IPS-15b (cell line): ENCODE results near the gene HOTAIR.
A peak's percentile ranks its signal among the peaks of the same experiment; 100 is the strongest.

Source experiments
- H3K27me3 ChIP-seq: one replicate; pipeline ENCODE4 v1.6.1; 2013; ENCODE audit warnings: low read length; ENCODE audit not compliant: control insufficient read depth, insufficient read depth
- H3K36me3 ChIP-seq: one replicate; pipeline ENCODE4 v1.6.1; 2013; ENCODE audit warnings: low read length; ENCODE audit not compliant: control insufficient read depth, insufficient read depth
- H3K4me1 ChIP-seq: one replicate; pipeline ENCODE4 v1.6.1; 2013; ENCODE audit warnings: mild to moderate bottlenecking, low read length; ENCODE audit not compliant: control insufficient read depth, insufficient read depth
- H3K4me3 ChIP-seq: one replicate; pipeline ENCODE4 v1.5.1; 2013; ENCODE audit warnings: low read depth, low read length
- H3K9ac ChIP-seq: one replicate; pipeline ENCODE4 v1.6.1; 2013; ENCODE audit warnings: low read depth, mild to moderate bottlenecking, low read length
- H3K9me3 ChIP-seq: one replicate; pipeline ENCODE4 v1.6.1; 2013; ENCODE audit warnings: mild to moderate bottlenecking, low read length; ENCODE audit not compliant: control insufficient read depth, insufficient read depth

Gene HOTAIR

DNA sequence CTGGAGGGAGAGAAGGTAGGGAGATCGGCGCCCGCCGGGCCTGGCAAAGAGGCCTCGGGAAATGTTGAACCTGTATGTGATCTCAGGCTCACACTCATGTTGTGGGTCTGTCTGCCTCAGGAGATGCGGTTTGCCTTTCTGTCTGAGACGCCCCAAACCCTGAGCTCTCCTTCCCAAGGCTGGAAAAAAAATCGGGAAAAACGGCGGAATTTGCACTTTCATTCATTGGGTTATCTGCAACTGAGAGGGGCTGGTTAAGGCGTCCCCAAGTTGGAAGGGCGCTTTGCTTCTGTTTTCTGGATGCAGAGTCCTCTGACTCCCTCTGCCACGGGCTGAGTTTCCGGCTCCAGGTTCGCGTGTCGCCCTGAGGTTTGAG is 20.2 kb upstream of the HOTAIR start:
- Histone ChIP-seq H3K4me1 (no peaks in the 10 kb centered on the region), H3K9ac (no peak overlapping the region), H3K9me3 (no peaks in the 10 kb centered on the region), H3K36me3 (no peaks in the 10 kb centered on the region), H3K4me3 (peak overlapping the region; percentile 32), H3K27me3 (peaks cover 100% of the 10 kb centered on the region)

DNA sequence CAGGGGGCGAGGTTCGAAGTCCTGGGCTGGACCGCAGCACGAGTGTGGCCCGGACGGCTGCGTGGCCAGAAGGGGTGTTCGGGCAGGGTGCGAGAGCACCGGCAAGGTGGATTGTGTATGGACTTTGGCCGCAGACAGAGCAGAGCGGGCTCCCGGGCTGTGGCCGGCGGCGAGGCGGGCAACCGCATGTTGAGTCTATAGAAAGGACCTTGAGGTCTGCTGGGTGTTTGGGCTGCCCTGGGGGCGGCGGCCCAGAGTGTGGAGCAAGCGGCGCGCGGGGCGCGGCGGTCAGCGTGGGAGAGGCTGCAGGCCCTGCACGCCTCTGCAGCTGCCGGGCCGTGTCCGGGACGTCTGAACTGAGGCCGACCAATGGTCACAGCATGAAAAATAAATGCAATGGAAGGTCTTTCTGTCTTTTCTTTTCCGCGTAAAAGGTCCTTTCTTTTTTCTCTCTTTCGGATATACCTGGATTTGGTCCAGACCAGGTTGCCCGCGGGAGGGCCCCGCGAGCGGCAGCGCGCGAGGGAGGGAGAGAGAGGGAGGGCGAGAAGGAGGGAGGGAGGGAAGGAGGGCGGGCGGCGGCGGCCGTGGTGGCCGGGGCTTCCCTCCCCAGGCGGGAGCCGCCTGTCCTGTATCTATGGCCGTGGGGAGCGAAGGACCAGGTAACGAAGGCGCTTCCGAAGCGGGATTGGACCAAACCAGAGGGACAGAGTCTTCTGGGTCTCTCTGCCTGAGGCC is 19.7 kb upstream of the HOTAIR start:
- no peaks in the 10 kb centered on the region for H3K4me1 ChIP-seq
- peaks cover 100% of the 10 kb centered on the region for H3K27me3 ChIP-seq
- no peak overlapping the region for H3K9ac ChIP-seq
- no peaks in the 10 kb centered on the region for H3K36me3 ChIP-seq
- H3K9me3 ChIP-seq: no peaks in the 10 kb centered on the region
- no peak overlapping the region for H3K4me3 ChIP-seq

DNA sequence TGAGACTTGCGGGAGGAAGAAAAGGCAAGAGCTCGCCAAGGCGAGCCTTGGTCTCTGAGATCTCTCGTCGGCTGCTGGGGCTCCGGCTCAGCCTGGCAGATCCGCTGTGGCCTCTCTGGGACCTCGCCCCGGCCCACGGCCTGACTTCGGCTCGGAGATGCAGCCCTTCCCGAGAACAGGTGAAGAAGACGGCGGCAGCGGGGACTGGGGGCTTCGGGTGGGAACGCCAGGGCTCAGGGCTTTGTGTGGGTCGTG is 19.2 kb upstream of the HOTAIR start:
- H3K27me3 ChIP-seq: peaks cover 100% of the 10 kb centered on the region
- H3K4me1 ChIP-seq: no peaks in the 10 kb centered on the region
- no peaks in the 10 kb centered on the region for H3K9me3 ChIP-seq
- peak overlapping the region; percentile 5 for H3K4me3 ChIP-seq
- no peaks in the 10 kb centered on the region for H3K36me3 ChIP-seq
- H3K9ac ChIP-seq: no peak overlapping the region

DNA sequence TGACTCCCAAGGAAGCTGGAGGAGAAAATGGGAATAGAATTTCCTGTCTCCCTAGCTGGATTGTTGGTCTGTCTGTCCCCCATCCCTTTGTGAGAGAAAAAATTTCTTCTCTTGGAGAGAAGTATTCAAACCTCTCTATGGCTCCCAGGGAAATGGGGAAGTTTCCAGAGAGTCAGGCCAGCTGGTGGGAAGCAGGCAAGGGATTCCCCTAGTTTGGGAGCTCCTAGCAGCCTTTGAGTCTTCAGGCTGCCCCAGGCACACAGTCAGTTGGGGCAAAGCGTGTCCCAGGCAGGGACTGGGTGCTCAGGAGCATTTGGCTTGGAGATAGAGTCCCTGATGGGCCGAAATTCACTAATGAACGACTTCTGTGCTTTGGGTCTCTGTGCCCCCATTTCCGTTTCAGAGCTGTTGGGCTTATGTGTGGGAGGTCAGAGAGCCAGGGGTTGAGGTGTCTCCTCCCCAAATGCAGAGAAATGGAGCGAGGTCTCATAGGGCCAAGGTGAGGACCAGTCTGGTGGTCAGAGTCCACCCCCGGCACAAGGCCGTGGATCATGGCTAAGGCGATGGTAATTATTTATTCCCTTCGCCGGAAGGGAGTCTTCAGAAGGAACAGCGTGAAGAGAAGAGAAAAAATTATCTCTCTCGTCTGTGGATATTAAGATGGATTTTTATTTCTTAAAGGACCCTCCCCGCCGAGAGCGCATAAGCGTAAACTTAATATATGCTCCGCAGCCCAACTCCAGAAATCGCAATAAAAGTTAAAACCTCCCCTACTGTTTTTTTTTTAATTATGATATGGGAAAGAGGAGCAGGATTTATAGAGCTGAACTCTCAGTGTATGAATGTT is 18.6 kb upstream of the HOTAIR start:
- no peaks in the 10 kb centered on the region for H3K9me3 ChIP-seq
- no peaks in the 10 kb centered on the region for H3K36me3 ChIP-seq
- H3K9ac ChIP-seq: no peak overlapping the region
- H3K27me3 ChIP-seq: peaks cover 100% of the 10 kb centered on the region
- H3K4me1 ChIP-seq: no peaks in the 10 kb centered on the region
- H3K4me3 ChIP-seq: peak overlapping the region; percentile 18

DNA sequence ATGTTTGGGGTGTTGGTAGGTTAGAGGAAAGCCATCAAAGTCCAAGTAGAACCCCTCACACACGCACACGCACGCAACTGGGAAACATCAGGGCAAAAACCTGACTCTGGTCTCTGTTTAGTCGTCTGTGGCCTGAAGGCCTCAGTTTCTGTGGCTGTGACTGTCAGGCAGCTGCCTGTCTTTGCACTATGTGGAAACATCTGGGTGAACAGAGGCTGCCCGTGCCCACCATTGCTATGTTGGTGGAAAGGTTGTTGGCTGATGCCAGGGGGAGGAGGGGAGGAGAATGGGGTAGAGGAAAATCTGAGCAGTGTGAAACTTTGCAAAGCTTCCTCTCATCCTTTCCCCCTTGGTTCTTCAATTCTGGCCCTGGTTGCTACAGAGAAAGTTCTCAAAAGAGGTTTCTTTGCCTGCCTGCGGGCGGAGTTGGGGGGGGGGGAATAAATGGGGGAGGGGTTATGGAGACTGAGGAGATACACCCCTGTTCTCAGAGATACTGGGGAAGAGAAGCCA is 17.7 kb upstream of the HOTAIR start:
- Histone ChIP-seq H3K9ac (no peak overlapping the region), H3K9me3 (no peaks in the 10 kb centered on the region), H3K27me3 (peaks cover 100% of the 10 kb centered on the region), H3K36me3 (no peaks in the 10 kb centered on the region), H3K4me3 (peak overlapping the region; percentile 26), H3K4me1 (no peaks in the 10 kb centered on the region)

DNA sequence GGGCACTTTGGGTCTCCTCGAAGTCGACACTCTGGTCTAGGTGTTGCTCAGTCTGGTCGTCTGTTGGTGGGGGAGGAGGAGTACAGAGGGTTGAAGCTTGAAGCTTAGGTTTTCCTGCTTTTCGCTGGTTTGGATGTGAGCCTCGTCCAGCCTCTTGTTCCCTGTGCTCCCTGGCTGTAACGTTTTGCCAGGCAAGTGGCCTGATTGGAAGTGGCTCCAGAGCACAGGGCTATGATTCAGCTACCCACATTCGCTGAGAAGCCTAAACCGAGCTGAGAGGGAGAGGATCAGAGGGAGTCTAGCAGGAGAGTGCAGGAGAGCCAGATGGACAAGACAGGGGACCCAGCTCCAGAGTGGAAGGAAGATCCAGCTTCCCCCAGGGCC is 16.3 kb upstream of the HOTAIR start:
- Histone ChIP-seq H3K9ac (no peak overlapping the region), H3K9me3 (no peaks in the 10 kb centered on the region), H3K4me3 (peak overlapping the region; percentile 30), H3K36me3 (no peaks in the 10 kb centered on the region), H3K27me3 (peaks cover 100% of the 10 kb centered on the region), H3K4me1 (no peaks in the 10 kb centered on the region)

DNA sequence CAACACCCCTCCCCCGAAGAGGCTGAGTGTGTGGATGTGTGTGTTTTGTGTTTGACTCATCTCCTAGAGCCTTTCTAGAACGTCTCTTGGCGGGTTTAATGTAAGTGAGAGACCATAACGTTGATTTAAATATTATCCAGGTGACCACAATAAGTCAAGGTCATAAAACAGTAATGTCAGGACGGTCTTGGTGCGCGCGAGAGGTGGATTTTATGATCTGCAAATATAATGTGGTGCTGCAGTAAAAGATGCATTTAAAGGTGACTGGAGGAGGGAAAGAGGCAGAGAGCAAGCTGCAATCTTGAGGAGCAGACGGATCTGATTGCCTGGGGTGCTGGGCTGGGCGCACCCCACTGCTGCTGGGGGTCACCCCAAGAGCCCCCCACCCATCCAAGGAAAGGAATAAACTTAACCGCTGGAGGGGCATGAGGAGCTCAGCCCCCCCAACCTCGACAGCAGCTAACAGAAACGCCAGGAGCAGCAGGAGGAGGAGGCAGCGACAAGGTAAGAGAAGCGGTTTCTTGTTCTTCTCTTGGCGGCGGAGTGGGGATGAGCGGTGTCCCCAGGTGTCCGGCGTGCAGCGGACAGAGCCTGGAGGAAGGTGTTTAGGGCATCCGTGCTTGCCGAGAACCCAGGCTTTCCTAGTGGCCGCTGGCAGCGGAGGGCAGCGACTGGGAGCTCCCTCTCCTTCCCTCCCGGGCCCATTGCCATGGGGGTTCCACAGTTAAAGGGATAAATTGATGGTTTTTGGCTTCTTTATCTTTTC is 15.7 kb upstream of the HOTAIR start:
- Histone ChIP-seq H3K9me3 (no peaks in the 10 kb centered on the region), H3K4me1 (no peaks in the 10 kb centered on the region), H3K9ac (no peak overlapping the region), H3K4me3 (no peak overlapping the region), H3K36me3 (no peaks in the 10 kb centered on the region), H3K27me3 (peaks cover 100% of the 10 kb centered on the region)

DNA sequence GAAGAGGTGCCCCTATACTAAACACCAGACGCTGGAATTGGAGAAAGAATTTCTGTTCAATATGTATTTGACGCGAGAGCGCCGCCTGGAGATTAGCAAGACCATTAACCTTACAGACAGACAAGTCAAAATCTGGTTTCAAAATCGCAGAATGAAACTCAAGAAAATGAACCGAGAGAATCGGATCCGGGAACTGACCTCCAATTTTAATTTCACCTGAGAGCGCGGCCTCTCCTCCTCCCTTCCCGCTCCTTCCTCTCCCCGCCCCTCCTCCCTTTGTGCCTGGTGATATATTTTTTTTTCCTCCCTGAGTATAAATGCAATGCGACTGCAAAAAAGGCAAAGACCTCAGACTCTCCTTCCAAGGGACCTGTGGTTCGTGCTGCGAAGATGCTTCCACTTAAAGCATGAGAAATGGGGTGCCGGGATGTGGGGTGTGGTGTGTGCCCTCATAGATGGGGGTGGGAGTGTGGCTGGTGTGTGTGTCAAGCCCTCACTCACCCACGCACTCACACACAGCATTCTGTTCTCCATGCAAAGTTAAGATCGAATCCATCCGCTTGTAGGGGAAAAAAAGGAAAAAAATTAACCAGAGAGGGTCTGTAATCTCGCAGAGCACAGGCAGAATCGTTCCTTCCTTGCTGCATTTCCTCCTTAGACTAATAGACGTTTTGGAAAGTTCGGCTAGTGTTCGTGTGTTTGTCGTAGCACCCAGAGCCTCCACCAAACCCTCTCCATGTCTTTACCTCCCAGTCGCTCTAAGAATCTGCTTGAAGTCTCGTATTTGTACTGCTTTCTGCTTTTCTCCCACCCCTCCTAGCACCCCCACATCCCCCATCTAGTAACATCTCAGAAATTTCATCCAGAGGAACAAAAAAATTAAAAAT is 14.7 kb upstream of the HOTAIR start:
- H3K4me3 ChIP-seq: peak overlapping the region; percentile 16
- peaks cover 96% of the 10 kb centered on the region for H3K27me3 ChIP-seq
- no peaks in the 10 kb centered on the region for H3K36me3 ChIP-seq
- no peaks in the 10 kb centered on the region for H3K9me3 ChIP-seq
- no peak overlapping the region for H3K9ac ChIP-seq
- H3K4me1 ChIP-seq: no peaks in the 10 kb centered on the region

DNA sequence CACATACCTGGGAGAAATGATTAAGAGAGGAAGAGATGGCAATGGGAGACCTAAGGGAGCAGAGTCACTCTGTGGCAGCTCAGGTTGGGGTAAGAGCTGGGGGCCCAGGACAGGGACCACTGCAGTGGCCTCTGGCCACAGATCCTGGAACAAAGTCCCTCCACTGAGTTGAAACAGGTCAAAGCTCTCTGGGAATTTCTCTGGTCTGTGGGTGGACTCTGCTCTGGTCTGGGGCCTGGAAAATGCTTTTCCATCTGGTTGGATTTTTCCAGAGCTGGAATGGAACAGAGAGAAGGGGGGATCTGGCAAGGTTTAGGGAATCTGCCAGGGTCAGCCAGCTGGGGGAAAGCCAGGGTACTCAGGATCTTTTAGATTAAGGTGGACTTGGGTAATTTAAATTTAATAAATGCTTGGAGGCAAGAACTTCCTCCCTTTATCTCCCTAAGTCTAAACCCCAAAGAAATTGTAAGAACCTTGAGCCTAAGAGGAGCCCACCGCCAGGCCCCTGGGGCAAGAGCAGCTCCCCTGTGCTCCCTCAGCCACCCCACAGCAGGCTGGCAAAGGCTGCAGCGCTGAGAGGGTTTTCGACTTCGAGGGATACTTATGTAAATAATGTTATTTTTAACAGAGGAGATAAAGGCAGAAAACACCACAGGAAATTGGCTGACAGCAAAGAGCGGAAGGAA is 13.9 kb upstream of the HOTAIR start:
- peaks cover 96% of the 10 kb centered on the region for H3K27me3 ChIP-seq
- no peak overlapping the region for H3K9ac ChIP-seq
- no peaks in the 10 kb centered on the region for H3K9me3 ChIP-seq
- no peaks in the 10 kb centered on the region for H3K36me3 ChIP-seq
- no peaks in the 10 kb centered on the region for H3K4me1 ChIP-seq
- H3K4me3 ChIP-seq: no peak overlapping the region

DNA sequence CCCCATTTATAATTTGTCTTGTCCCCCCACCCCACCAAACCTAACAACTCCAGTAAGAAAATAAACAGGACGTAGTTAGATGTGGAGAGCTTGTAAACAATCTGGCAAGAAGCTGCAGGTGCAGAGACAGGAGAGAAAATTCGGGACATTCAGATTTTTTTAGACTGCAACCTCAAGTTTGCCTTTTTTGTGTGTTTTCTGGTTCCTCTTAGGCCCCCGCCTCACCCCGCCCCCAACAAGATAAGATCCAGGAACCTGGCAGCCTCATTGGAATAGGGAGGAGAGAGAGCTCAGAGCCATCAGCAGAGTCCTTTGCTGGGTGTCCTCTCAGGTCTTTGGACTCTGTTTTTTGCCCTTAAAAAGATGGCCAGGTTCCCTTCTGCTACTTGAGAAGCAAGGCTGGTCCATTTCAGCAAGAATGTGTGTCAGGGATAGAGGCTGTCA is 13.1 kb upstream of the HOTAIR start:
- Histone ChIP-seq H3K36me3 (no peaks in the 10 kb centered on the region), H3K27me3 (peaks cover 96% of the 10 kb centered on the region), H3K9ac (no peak overlapping the region), H3K4me3 (no peak overlapping the region), H3K9me3 (no peaks in the 10 kb centered on the region), H3K4me1 (no peaks in the 10 kb centered on the region)
